Prostate gland (tissue), 2 donors: ENCODE results near the gene ATP6V1B1. TPM values are rescaled to one million over a fixed set of nuclear protein-coding genes. Genes with fewer than 3 reads are reported as not detected.

Source experiments
- DNase-seq: peaks from one replicate; pipeline ENCODE4 v3.0.0-alpha.2; 2019; ENCODE audit warnings: low spot score
- H3K27ac ChIP-seq, 2 donors: fragments of 200-600 bp; sonication (generic); 2 replicates each; pipeline ENCODE4 v1.5.1; 2017 to 2019
- H3K27me3 ChIP-seq: fragments of 200-600 bp; sonication (generic); replicated peaks from 2 replicates; pipeline ENCODE4 v1.5.1; 2019; ENCODE audit not compliant: insufficient read depth
- H3K36me3 ChIP-seq, 2 donors: fragments of 200-600 bp; sonication (generic); 1 replicate in 1 of 2; 2 replicates in 1 of 2; pipeline versions ENCODE4 v1.5.1 to v1.8.1; 2017 to 2019
- H3K4me1 ChIP-seq: fragments of 200-600 bp; sonication (generic); replicated peaks from 2 replicates; pipeline ENCODE4 v1.5.1; 2019
- H3K4me3 ChIP-seq, 2 donors: fragments of 200-600 bp; sonication (generic); 2 replicates each; pipeline ENCODE4 v1.5.1; 2017 to 2019
- H3K9me3 ChIP-seq: fragments of 200-600 bp; sonication (generic); 2 replicates; pipeline ENCODE4 v1.5.1; 2017
- POLR2A ChIP-seq: fragments of 450-650 bp; IDR thresholded peaks from one replicate; pipeline ENCODE4 v1.6.1; 2016; ENCODE audit warnings: antibody characterized with exemption, mild to moderate bottlenecking
- POLR2AphosphoS5 ChIP-seq: sonication (generic); formaldehyde crosslinking; IDR thresholded peaks from one replicate; pipeline ENCODE4 v1.6.1; 2017; ENCODE audit warnings: antibody characterized with exemption
- WGBS: methylation state at CpG from one replicate; pipeline ENCODE4 v1.1.5; 2018; 5-methylcytosine and 5-hydroxymethylcytosine counted together
- intact Hi-C: fragments of 100-400 bp; cut with DNase I; formaldehyde crosslinking; loops from one replicate; pipeline ENCODE4 v1.14.2; 2022
- total RNA-seq, 2 donors: library from RNA; depleted of rRNA; stranded (reverse); fragments of >200 nt; gene quantifications; one replicate each; pipeline ENCODE4 v1.1.0, GENCODE V29; 2016
- TF ChIP-seq, protein P1 (sequence below), 4 experiments: fragments of 200-600 bp in 2 of 4; fragments of 450-650 bp in 2 of 4; sonication (generic) in 2 of 4; IDR thresholded peaks; 1 replicate in 3 of 4; 2 replicates in 1 of 4; pipeline ENCODE4 v1.5.1; 2016 to 2019; ENCODE audit warnings: antibody characterized with exemption in 4 of 4, mild to moderate bottlenecking in 2 of 4, moderate library complexity in 2 of 4

ATP6V1B1 gene
- total RNA-seq, 2 donors from 2014 or later = 1.2 TPM; not detected in 1

DNA sequence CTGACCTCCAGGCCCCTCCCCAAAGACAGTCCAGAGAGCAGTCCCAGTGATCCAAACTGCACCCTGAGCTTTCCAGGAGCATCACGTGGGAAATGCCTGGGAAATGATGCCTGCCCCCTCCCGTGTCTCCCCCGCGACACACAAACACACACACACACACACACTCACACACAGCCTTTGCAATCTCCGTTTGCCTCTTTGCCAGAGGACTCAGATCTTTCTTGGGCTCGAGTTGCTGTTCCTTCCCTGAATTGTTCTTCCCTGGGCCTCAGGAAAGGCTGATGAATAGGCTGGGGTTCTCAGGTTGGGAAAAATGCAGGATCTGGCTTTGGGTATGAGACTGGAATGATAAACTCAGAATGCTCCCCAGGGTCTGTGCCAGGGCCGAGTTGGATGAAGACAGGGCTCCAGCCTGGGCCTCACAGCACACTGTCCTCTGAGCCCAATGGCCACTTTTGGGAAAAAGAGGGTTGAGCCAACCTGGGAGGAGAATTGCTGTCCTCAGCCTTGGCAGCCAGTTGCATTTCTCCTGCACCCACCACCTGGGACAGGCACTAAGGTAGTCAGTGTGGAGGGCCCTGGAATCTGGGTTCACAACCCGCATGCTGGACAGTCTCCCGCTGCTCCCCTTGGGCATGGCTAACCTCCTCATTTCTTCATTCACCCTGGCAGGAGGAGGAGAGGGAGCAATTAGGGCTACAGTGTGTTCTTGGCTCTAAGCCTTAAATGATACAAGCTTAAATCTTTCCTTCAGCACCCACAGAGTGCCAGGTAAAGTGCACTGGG, 43.9 kb upstream of the ATP6V1B1 start:
- Histone ChIP-seq H3K4me1 (no peaks in the 10 kb centered on the region), H3K27me3 (peaks cover 45% of the 10 kb centered on the region), H3K36me3 (no peaks in the 10 kb centered on the region), H3K27ac (no peak overlapping the region), H3K9me3 (no peaks in the 10 kb centered on the region), H3K4me3 (no peak overlapping the region)
- intact Hi-C loops = no loop called here
- WGBS = 56% methylated on average over 9 of the region's 9 CpGs
- TF ChIP-seq POLR2A = no peak
- TF ChIP-seq, protein P1, sequence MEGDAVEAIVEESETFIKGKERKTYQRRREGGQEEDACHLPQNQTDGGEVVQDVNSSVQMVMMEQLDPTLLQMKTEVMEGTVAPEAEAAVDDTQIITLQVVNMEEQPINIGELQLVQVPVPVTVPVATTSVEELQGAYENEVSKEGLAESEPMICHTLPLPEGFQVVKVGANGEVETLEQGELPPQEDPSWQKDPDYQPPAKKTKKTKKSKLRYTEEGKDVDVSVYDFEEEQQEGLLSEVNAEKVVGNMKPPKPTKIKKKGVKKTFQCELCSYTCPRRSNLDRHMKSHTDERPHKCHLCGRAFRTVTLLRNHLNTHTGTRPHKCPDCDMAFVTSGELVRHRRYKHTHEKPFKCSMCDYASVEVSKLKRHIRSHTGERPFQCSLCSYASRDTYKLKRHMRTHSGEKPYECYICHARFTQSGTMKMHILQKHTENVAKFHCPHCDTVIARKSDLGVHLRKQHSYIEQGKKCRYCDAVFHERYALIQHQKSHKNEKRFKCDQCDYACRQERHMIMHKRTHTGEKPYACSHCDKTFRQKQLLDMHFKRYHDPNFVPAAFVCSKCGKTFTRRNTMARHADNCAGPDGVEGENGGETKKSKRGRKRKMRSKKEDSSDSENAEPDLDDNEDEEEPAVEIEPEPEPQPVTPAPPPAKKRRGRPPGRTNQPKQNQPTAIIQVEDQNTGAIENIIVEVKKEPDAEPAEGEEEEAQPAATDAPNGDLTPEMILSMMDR (IDR thresholded peaks at IDR 0.05) = no peak
- no peak for TF ChIP-seq POLR2AphosphoS5
- DNase-seq = no peak

DNA sequence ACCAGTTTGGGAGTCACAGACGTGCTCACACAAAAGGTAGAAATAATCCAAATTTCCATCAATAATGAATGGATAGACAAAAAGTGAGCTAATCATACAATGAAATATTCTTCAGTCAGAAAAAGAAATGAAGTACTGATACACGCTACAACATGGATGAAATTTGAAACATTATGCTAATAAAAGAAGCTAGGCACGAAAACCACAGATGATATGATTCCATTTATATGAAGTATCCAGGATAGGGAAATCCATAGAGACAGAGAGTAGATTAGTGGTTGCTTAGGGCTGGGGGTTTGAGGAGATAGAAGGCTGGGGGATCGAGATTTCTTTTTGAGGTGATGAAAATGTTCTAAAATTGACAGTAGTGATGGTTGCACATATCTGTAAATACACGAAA, 43.0 kb upstream of the ATP6V1B1 start:
- no peak for DNase-seq
- H3K4me1 ChIP-seq = no peaks in the 10 kb centered on the region
- TF ChIP-seq, protein P1 (IDR thresholded peaks at IDR 0.05) = no peak
- TF ChIP-seq POLR2AphosphoS5 = no peak
- TF ChIP-seq POLR2A = no peak
- H3K27me3 ChIP-seq = peaks cover 44% of the 10 kb centered on the region
- no peak overlapping the region for H3K27ac ChIP-seq
- WGBS = 55% methylated on average over 5 of the region's 5 CpGs
- no peaks in the 10 kb centered on the region for H3K36me3 ChIP-seq
- no peaks in the 10 kb centered on the region for H3K9me3 ChIP-seq
- no peak overlapping the region for H3K4me3 ChIP-seq
- intact Hi-C loops = no loop called here

DNA sequence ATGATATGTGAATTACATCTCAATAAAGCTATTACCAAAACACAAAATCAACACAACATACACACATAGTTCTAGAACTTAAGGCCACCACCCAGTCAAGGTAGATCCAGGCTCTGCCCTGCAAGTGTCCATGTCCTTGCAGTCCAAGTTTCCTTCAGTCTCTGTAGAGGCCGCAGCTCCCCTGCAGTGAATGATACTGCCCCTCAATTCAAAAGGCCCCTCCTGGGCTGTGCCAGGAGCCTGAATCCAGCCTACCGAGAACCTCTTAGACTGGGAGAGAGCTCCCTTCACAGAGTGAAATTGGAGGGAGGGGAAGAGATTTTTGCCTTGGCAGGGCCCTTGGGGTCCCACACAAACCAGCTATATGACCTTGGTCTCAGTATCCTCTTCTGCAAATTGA, 42.5 kb upstream of the ATP6V1B1 start:
- 53% methylated on average over 2 of the region's 2 CpGs for WGBS
- no peak for DNase-seq

DNA sequence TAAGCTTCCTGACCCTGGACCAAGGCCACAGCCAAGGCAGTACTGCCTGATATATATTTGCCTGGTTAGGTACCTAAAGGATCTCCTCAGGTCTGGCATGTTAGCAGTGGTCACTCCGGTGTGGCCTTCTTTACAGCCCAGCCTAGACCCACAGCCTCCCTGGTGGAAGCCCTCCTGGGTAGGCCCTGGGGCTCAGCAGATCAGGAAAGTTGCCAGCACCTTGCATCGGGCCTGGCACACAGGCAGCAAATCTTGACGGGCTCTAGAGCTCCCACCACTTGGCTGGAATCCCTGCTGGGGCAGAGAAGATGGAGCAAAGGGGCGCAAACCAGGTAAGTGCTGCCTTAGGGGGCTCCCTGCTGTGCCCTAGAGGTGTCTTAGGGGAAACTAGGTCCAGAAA, 40.9 kb upstream of the ATP6V1B1 start:
- H3K9me3 ChIP-seq = no peaks in the 10 kb centered on the region
- TF ChIP-seq POLR2AphosphoS5 (no peak), POLR2A (no peak)
- TF ChIP-seq, protein P1 (IDR thresholded peaks at IDR 0.05) = no peak
- intact Hi-C loops = no loop called here
- no peak for DNase-seq
- no peaks in the 10 kb centered on the region for H3K4me1 ChIP-seq
- peaks cover 37% of the 10 kb centered on the region for H3K27me3 ChIP-seq
- H3K4me3 ChIP-seq = no peak overlapping the region
- no peaks in the 10 kb centered on the region for H3K36me3 ChIP-seq
- no peak overlapping the region for H3K27ac ChIP-seq
- WGBS = 100% methylated on average over 2 of the region's 4 CpGs

More for the DNA sequence above, 42.5 kb upstream of the ATP6V1B1 start:
- H3K27me3 ChIP-seq = peaks cover 43% of the 10 kb centered on the region
- TF ChIP-seq, protein P1 (IDR thresholded peaks at IDR 0.05) = no peak
- no peak for TF ChIP-seq POLR2AphosphoS5
- TF ChIP-seq POLR2A = no peak
- H3K27ac ChIP-seq = no peak overlapping the region
- H3K9me3 ChIP-seq = no peaks in the 10 kb centered on the region
- H3K36me3 ChIP-seq = no peaks in the 10 kb centered on the region
- no peak overlapping the region for H3K4me3 ChIP-seq
- intact Hi-C loops = no loop called here
- H3K4me1 ChIP-seq = no peaks in the 10 kb centered on the region

DNA sequence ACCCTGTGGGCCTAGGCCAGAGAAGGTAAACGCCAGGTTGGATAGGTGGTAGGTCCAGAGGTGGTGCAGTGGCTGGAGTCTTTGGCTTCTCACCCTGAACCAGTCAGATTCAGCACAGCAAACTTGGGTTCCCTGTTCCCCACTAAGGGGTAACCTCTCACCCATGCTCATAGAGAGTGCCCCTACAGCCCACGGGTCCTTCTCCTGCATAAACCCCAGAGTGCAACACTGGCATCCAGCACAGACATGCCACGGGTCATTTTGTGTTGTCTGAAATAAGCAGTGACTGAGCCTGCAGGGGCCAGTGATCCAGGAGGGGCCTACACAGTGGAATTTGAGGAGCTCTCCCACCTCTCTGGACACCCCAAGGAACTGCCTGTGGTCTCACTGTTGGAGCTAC, 40.5 kb upstream of the ATP6V1B1 start:
- Histone ChIP-seq H3K9me3 (no peaks in the 10 kb centered on the region), H3K4me3 (no peak overlapping the region), H3K36me3 (no peaks in the 10 kb centered on the region), H3K27ac (no peak overlapping the region), H3K27me3 (peaks cover 40% of the 10 kb centered on the region), H3K4me1 (no peaks in the 10 kb centered on the region)
- TF ChIP-seq POLR2AphosphoS5 (no peak), POLR2A (no peak)
- TF ChIP-seq, protein P1 (IDR thresholded peaks at IDR 0.05) = no peak
- 56% methylated on average over 3 of the region's 3 CpGs for WGBS
- no peak for DNase-seq
- intact Hi-C loops = no loop called here
